Neural cell (in vitro differentiated cells): ENCODE measurements around the gene DENND4B. TPM values are rescaled to one million over a fixed set of nuclear protein-coding genes. Genes with fewer than 3 reads are reported as not detected.

ENCODE experiments used
- H2AFZ ChIP-seq: fragments of 200-600, 300-800 bp; sonication (generic), shearing (Covaris generic); 2 replicates; pipeline ENCODE4 v1.6.0; 2014; ENCODE audit warnings: low read depth, mild to moderate bottlenecking, antibody characterized with exemption, low read length, moderate library complexity
- H3F3A ChIP-seq: fragments of 200-600 bp; shearing (Covaris generic); 2 replicates; pipeline ENCODE4 v1.6.1; 2016; ENCODE audit warnings: mild to moderate bottlenecking, moderate library complexity, mixed read lengths, antibody characterized with exemption, low read length; ENCODE audit not compliant: insufficient read depth, poor library complexity, severe bottlenecking
- H3K27ac ChIP-seq: fragments of 200-600, 300-800 bp; sonication (generic), shearing (Covaris generic); 2 replicates; pipeline ENCODE4 v1.5.1; 2014; ENCODE audit warnings: mild to moderate bottlenecking, low read length, moderate library complexity
- H3K27me3 ChIP-seq: fragments of 300-800, 200-600 bp; sonication (generic), shearing (Covaris generic); 2 replicates; pipeline ENCODE4 v1.6.0; 2014; ENCODE audit warnings: mild to moderate bottlenecking, low read depth, low read length, moderate library complexity; ENCODE audit not compliant: insufficient read depth
- H3K36me3 ChIP-seq: fragments of 300-800, 200-600 bp; sonication (generic), shearing (Covaris generic); 2 replicates; pipeline ENCODE4 v1.5.1; 2014; ENCODE audit warnings: mild to moderate bottlenecking, antibody characterized with exemption, low read length, moderate library complexity; ENCODE audit not compliant: insufficient read depth
- H3K4me2 ChIP-seq: fragments of 300-800, 200-600 bp; sonication (generic), shearing (Covaris generic); 2 replicates; pipeline ENCODE4 v1.6.0; 2014; ENCODE audit warnings: mild to moderate bottlenecking, low read length
- H3K4me3 ChIP-seq: fragments of 300-800, 200-600 bp; sonication (generic), shearing (Covaris generic); 2 replicates; pipeline ENCODE4 v1.5.1; 2014; ENCODE audit warnings: mild to moderate bottlenecking, low read length, moderate library complexity
- H3K79me2 ChIP-seq: fragments of 200-600 bp; shearing (Covaris generic); replicated peaks from 2 replicates; pipeline ENCODE4 v1.6.0; 2014; ENCODE audit warnings: mild to moderate bottlenecking, low read length, moderate library complexity; ENCODE audit not compliant: insufficient read depth
- H3K9ac ChIP-seq: fragments of 300-800, 200-600 bp; sonication (generic), shearing (Covaris generic); 2 replicates; pipeline ENCODE4 v1.6.1; 2016; ENCODE audit warnings: mild to moderate bottlenecking, low read length, mixed read lengths
- H3K9me2 ChIP-seq: fragments of 200-600 bp; shearing (Covaris generic); 2 replicates; pipeline ENCODE4 v1.6.1; 2016; ENCODE audit warnings: mild to moderate bottlenecking, low read length, mixed read lengths; ENCODE audit not compliant: insufficient read depth
- H3K9me3 ChIP-seq: fragments of 200-600, 300-800 bp; sonication (generic), shearing (Covaris generic); 2 replicates; pipeline ENCODE4 v1.6.1; 2016; ENCODE audit warnings: mild to moderate bottlenecking, mixed run types, low read length, moderate library complexity, mixed read lengths
- H4K20me1 ChIP-seq: fragments of 200-600 bp; shearing (Covaris generic); 2 replicates; pipeline ENCODE4 v1.6.1; 2016; ENCODE audit warnings: mild to moderate bottlenecking, mixed run types; ENCODE audit not compliant: insufficient read depth
- EP300 ChIP-seq: fragments of 450-650 bp; conservative IDR thresholded peaks from 2 replicates; pipeline ENCODE4 v1.6.1; 2014; ENCODE audit warnings: antibody characterized with exemption, mild to moderate bottlenecking, moderate library complexity; ENCODE audit not compliant: poor library complexity, severe bottlenecking
- EZH2 ChIP-seq: fragments of 200-600, 300-800 bp; shearing (Covaris generic), sonication (generic); IDR thresholded peaks from 2 replicates; pipeline ENCODE4 v1.6.1; 2014; ENCODE audit warnings: antibody characterized with exemption, low read length, borderline replicate concordance, mild to moderate bottlenecking; ENCODE audit not compliant: insufficient read depth, poor library complexity, severe bottlenecking
- MXI1 ChIP-seq: fragments of 450-650 bp; conservative IDR thresholded peaks from 2 replicates; pipeline ENCODE4 v1.6.1; 2014; ENCODE audit warnings: antibody characterized with exemption, mild to moderate bottlenecking; ENCODE audit not compliant: poor library complexity, severe bottlenecking
- POLR2AphosphoS5 ChIP-seq: IDR thresholded peaks from 2 replicates; pipeline ENCODE4 v1.6.1; 2012
- RAD21 ChIP-seq: fragments of 450-650 bp; conservative IDR thresholded peaks from 2 replicates; pipeline ENCODE4 v1.6.1; 2014; ENCODE audit warnings: antibody characterized with exemption, mild to moderate bottlenecking, moderate library complexity
- SMC3 ChIP-seq: fragments of 450-650 bp; conservative IDR thresholded peaks from 2 replicates; pipeline ENCODE4 v1.6.1; 2014; ENCODE audit warnings: antibody characterized with exemption, mild to moderate bottlenecking, moderate library complexity; ENCODE audit not compliant: poor library complexity
- TAF1 ChIP-seq: IDR thresholded peaks from 2 replicates; pipeline ENCODE4 v1.6.1; 2012; ENCODE audit warnings: low read depth
- polyA plus RNA-seq: library from polyadenylated mRNA; depleted of rRNA; stranded (reverse); fragments of >200 nt; gene quantifications from 2 replicates; pipeline ENCODE4 v1.2.3, GENCODE V29; 2014
- TF ChIP-seq, protein P1 (sequence below): fragments of 450-650 bp; IDR thresholded peaks from 2 replicates; pipeline ENCODE4 v1.5.1; 2014; ENCODE audit warnings: antibody characterized with exemption, mild to moderate bottlenecking, moderate library complexity; ENCODE audit not compliant: poor library complexity, severe bottlenecking
- TF ChIP-seq, protein P2 (sequence below): IDR thresholded peaks from 2 replicates; pipeline ENCODE4 v1.6.1; 2012; ENCODE audit warnings: borderline replicate concordance

Gene DENND4B
- polyA plus RNA-seq, 1 donor from 2014 or later = 25.3 TPM

DNA sequence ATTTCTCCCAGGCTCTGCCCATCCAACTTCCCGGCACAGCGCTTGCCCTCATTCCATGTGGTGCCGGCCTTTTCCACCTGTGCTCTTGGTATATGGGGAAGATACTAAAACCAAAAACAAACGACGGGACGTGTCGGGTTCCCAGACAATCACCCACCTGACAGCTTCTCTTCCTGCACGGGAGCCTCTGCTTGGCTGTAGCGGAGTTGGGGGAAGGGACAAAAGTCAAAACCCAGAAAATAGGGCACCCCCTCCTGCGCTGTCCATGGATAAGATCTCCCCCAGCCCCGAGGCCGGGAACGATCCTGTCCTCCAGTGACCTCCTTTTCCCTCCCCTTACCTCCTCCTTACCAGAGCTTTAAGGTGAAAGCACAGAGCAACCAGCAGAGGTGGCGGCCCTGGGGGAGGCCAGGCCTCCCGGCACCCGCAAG is 30.3 kb upstream of the DENND4B start:
- Histone ChIP-seq H3K4me3 (peak overlapping the region; percentile 100), H3K9me2 (no peaks in the 10 kb centered on the region), H3K9ac (peak overlapping the region; percentile 88), H3F3A (no peaks in the 10 kb centered on the region), H2AFZ (peak overlapping the region; percentile 61), H3K36me3 (no peaks in the 10 kb centered on the region), H3K27ac (peak overlapping the region; percentile 91), H3K4me2 (peak overlapping the region; percentile 83), H3K79me2 (peaks cover 11% of the 10 kb centered on the region), H4K20me1 (no peaks in the 10 kb centered on the region), H3K9me3 (no peaks in the 10 kb centered on the region), H3K27me3 (no peaks in the 10 kb centered on the region)
- TF ChIP-seq TAF1 (peak; percentile 6), EZH2 (no peak)

DNA sequence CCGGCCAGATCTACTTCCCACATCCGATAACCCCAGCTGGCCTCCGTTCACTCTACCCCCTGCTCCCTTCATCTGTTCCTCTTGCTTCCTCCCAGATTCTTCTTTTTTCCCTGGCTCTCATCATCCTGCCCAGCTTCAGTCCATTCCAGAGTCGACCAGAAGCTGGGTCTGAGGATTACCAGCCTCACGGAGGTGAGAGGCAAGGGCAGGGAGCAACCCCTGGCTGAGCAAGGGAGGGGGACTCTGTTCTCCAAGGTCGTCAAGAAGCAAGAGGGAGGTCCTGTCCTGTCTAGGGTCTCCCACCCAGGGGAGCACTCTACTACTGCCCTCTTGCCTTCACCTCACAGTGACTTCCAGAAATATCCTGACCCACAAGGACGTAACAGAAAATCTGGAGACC is 27.0 kb upstream of the DENND4B start:
- Histone ChIP-seq H3K36me3 (no peaks in the 10 kb centered on the region), H3K9me2 (no peaks in the 10 kb centered on the region), H2AFZ (no peak overlapping the region), H3K27ac (no peak overlapping the region), H3K4me3 (no peak overlapping the region), H3K9me3 (no peaks in the 10 kb centered on the region), H3K4me2 (no peak overlapping the region), H3K27me3 (no peaks in the 10 kb centered on the region), H3K9ac (no peak overlapping the region), H3F3A (no peaks in the 10 kb centered on the region), H4K20me1 (no peaks in the 10 kb centered on the region), H3K79me2 (peaks cover 11% of the 10 kb centered on the region)
- TF ChIP-seq POLR2AphosphoS5 (no peak), EP300 (no peak), SMC3 (no peak), MXI1 (no peak), EZH2 (no peak), RAD21 (no peak), TAF1 (no peak)
- TF ChIP-seq, protein P1, sequence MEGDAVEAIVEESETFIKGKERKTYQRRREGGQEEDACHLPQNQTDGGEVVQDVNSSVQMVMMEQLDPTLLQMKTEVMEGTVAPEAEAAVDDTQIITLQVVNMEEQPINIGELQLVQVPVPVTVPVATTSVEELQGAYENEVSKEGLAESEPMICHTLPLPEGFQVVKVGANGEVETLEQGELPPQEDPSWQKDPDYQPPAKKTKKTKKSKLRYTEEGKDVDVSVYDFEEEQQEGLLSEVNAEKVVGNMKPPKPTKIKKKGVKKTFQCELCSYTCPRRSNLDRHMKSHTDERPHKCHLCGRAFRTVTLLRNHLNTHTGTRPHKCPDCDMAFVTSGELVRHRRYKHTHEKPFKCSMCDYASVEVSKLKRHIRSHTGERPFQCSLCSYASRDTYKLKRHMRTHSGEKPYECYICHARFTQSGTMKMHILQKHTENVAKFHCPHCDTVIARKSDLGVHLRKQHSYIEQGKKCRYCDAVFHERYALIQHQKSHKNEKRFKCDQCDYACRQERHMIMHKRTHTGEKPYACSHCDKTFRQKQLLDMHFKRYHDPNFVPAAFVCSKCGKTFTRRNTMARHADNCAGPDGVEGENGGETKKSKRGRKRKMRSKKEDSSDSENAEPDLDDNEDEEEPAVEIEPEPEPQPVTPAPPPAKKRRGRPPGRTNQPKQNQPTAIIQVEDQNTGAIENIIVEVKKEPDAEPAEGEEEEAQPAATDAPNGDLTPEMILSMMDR = no peak
- TF ChIP-seq, protein P2, sequence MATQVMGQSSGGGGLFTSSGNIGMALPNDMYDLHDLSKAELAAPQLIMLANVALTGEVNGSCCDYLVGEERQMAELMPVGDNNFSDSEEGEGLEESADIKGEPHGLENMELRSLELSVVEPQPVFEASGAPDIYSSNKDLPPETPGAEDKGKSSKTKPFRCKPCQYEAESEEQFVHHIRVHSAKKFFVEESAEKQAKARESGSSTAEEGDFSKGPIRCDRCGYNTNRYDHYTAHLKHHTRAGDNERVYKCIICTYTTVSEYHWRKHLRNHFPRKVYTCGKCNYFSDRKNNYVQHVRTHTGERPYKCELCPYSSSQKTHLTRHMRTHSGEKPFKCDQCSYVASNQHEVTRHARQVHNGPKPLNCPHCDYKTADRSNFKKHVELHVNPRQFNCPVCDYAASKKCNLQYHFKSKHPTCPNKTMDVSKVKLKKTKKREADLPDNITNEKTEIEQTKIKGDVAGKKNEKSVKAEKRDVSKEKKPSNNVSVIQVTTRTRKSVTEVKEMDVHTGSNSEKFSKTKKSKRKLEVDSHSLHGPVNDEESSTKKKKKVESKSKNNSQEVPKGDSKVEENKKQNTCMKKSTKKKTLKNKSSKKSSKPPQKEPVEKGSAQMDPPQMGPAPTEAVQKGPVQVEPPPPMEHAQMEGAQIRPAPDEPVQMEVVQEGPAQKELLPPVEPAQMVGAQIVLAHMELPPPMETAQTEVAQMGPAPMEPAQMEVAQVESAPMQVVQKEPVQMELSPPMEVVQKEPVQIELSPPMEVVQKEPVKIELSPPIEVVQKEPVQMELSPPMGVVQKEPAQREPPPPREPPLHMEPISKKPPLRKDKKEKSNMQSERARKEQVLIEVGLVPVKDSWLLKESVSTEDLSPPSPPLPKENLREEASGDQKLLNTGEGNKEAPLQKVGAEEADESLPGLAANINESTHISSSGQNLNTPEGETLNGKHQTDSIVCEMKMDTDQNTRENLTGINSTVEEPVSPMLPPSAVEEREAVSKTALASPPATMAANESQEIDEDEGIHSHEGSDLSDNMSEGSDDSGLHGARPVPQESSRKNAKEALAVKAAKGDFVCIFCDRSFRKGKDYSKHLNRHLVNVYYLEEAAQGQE = no peak

DNA sequence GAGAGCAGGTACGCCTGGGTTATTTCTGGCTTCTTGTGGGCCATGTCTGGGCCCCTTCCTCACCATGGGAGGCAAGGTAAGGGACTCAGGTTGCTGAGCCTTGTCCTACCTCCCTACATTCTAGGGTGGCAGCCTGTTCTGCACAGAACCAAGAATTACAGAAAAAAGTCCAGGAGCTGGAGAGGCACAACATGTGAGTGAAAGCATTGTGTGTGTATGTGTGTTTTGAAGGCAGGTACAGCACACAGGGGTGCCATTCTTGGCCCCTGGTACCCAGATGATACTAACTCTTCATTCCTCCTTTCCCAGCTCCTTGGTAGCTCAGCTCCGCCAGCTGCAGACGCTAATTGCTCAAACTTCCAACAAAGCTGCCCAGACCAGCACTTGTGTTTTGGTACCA is 26.6 kb upstream of the DENND4B start:
- H3K27ac ChIP-seq = no peak overlapping the region
- H2AFZ ChIP-seq = no peak overlapping the region
- H3F3A ChIP-seq = no peaks in the 10 kb centered on the region
- H3K27me3 ChIP-seq = no peaks in the 10 kb centered on the region
- H3K9me2 ChIP-seq = no peaks in the 10 kb centered on the region
- TF ChIP-seq MXI1 (no peak), SMC3 (no peak), EP300 (no peak), POLR2AphosphoS5 (no peak), EZH2 (no peak), TAF1 (no peak), RAD21 (no peak)
- TF ChIP-seq, protein P1 = no peak
- TF ChIP-seq, protein P2 = no peak
- H3K4me2 ChIP-seq = no peak overlapping the region
- H4K20me1 ChIP-seq = no peaks in the 10 kb centered on the region
- no peaks in the 10 kb centered on the region for H3K9me3 ChIP-seq
- no peaks in the 10 kb centered on the region for H3K36me3 ChIP-seq
- H3K79me2 ChIP-seq = peaks cover 11% of the 10 kb centered on the region
- H3K4me3 ChIP-seq = no peak overlapping the region
- H3K9ac ChIP-seq = no peak overlapping the region
